Brain microvascular endothelial cell (primary cell): ENCODE results near the gene SBF1.

Source experiments
- DNase-seq: peaks from one replicate; pipeline ENCODE4 v3.0.0-alpha.2; 2020
- H3K27ac ChIP-seq: fragments of 250-450 bp; sonication (Bioruptor Pico); 2 replicates; pipeline ENCODE4 v1.5.1; 2020; ENCODE audit warnings: mild to moderate bottlenecking, moderate library complexity
- H3K27me3 ChIP-seq: fragments of 250-450 bp; sonication (Bioruptor Pico); replicated peaks from 2 replicates; pipeline ENCODE4 v1.5.1; 2020; ENCODE audit warnings: mild to moderate bottlenecking
- H3K36me3 ChIP-seq: fragments of 250-450 bp; sonication (Bioruptor Pico); replicated peaks from 2 replicates; pipeline ENCODE4 v1.5.1; 2020; ENCODE audit warnings: mild to moderate bottlenecking
- H3K4me3 ChIP-seq: 2 replicates; pipeline ENCODE4 v1.5.1; 2011; ENCODE audit warnings: low read depth, mild to moderate bottlenecking, control low read depth, low read length, moderate library complexity
- in situ Hi-C: cut with HindIII; loops from 2 replicates; pipeline ENCODE4 v1.10.0; 2017; ENCODE audit warnings: low sequenced_read_pairs, low pct_ligation_motif_present
- TF ChIP-seq, protein P1 (sequence below): IDR thresholded peaks from 2 replicates; pipeline ENCODE4 v1.5.1; 2011; ENCODE audit warnings: low read depth, mild to moderate bottlenecking, moderate library complexity, low read length, control low read depth, inconsistent platforms; ENCODE audit errors: missing control alignments

The SBF1 gene

GRCh38 chr22:50488006-50488677, 13.3 kb upstream of the SBF1 start:
- H3K27ac ChIP-seq = no peak overlapping the region
- H3K27me3 ChIP-seq = no peaks in the 10 kb centered on the region
- DNase-seq = no peak
- H3K4me3 ChIP-seq = no peak overlapping the region
- TF ChIP-seq, protein P1, sequence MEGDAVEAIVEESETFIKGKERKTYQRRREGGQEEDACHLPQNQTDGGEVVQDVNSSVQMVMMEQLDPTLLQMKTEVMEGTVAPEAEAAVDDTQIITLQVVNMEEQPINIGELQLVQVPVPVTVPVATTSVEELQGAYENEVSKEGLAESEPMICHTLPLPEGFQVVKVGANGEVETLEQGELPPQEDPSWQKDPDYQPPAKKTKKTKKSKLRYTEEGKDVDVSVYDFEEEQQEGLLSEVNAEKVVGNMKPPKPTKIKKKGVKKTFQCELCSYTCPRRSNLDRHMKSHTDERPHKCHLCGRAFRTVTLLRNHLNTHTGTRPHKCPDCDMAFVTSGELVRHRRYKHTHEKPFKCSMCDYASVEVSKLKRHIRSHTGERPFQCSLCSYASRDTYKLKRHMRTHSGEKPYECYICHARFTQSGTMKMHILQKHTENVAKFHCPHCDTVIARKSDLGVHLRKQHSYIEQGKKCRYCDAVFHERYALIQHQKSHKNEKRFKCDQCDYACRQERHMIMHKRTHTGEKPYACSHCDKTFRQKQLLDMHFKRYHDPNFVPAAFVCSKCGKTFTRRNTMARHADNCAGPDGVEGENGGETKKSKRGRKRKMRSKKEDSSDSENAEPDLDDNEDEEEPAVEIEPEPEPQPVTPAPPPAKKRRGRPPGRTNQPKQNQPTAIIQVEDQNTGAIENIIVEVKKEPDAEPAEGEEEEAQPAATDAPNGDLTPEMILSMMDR = no peak
- in situ Hi-C loops = no loop called here
- no peaks in the 10 kb centered on the region for H3K36me3 ChIP-seq

DNA sequence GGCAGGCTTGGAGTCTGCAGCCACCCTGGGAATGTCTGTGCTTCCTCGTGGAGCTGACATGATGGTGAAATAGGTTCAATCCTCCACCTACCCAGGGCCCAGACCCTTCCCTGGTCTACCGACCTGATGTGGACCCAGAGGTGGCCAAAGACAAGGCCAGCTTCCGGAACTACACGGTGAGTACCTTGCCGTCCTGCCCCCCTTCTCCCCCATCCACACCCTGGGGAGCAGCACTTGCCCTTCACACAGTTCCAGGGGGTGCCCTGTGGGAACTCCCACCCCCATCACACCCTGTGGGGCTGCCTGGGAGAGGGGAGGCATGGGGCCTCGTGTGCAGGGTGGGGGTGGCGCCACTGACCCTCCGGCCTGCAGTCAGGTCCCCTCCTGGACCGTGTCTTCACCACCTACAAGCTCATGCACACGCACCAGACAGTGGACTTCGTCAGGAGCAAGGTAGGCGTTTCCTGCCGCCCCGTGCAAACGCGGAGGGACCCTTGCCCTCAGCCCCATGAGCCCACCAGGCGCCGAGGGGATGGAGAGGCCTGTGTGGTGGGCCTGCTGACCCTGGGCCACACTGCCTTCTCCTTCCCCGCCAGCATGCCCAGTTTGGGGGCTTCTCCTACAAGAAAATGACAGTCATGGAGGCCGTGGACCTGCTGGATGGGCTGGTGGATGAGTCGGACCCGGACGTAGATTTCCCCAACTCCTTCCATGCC, 12.6 kb upstream of the SBF1 start:
- H3K27me3 ChIP-seq = no peaks in the 10 kb centered on the region
- no peak overlapping the region for H3K27ac ChIP-seq
- in situ Hi-C loops = no loop called here
- no peak for DNase-seq
- no peaks in the 10 kb centered on the region for H3K36me3 ChIP-seq
- TF ChIP-seq, protein P1 = no peak
- H3K4me3 ChIP-seq = no peak overlapping the region

DNA sequence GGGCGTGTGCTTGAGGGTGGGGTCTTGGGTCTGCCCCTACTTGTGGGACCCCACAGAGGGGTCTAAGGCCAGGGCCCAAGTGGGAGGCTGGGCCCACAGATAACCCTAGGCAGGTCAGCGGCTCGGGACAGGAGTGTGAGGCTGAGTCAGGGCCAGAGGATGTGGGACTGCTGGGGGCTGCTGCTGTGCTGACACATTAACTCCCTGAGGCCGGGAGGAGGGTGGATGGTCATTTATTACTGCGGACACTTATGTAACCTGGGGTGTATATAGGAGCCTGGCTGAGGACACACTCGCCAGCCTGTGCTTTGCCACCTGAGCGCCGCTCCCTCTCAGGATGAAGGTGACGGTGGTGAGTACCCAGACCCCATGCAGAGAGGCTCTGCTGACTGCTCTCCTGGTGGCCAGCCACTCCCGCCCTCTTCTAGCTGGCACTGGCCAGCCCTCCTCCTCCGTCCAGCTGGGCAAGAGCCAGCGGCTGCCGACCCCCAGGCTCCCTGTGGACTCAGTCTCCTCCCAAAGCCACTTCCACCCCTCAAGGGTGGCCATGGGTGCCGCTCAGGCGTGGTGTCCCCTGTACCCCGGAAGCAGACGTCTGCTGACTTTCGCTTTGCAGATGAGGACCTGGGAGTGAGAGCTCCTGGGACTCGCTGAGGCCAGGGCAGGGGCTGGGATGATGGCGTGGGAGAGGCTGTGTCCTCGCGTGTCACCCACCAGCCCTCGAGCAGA, 11.9 kb upstream of the SBF1 start, which contains the start of gene MIOX:
Gene MIOX, plus strand, starts transcription at position 299 of the 729 bp plus-strand sequence. Its CDS starts 39 bp downstream, at position 338.
- DNase-seq = no peak
- Histone ChIP-seq H3K27me3 (no peaks in the 10 kb centered on the region), H3K4me3 (no peak within 1 kb of the TSS), H3K36me3 (no peaks in the 10 kb centered on the region), H3K27ac (no peak within 1 kb of the TSS)
- TF ChIP-seq, protein P1 = no peak
- in situ Hi-C loops = no loop called here

GRCh38 chr22:50485221-50486131, 10.6 kb upstream of the SBF1 start:
- no peaks in the 10 kb centered on the region for H3K36me3 ChIP-seq
- TF ChIP-seq, protein P1 = no peak
- H3K4me3 ChIP-seq = no peak overlapping the region
- no peak for DNase-seq
- in situ Hi-C loops = no loop called here
- H3K27me3 ChIP-seq = peaks cover 7% of the 10 kb centered on the region
- H3K27ac ChIP-seq = no peak overlapping the region
